ENCODE results near the gene GREB1L. TPM values are rescaled to one million over a fixed set of nuclear protein-coding genes. Genes with fewer than 3 reads are reported as not detected.

The GREB1L gene
- polyA plus RNA-seq, 1 of the 3 experiments (the other 2 are of a cell fraction) = under 0.01 TPM

DNA sequence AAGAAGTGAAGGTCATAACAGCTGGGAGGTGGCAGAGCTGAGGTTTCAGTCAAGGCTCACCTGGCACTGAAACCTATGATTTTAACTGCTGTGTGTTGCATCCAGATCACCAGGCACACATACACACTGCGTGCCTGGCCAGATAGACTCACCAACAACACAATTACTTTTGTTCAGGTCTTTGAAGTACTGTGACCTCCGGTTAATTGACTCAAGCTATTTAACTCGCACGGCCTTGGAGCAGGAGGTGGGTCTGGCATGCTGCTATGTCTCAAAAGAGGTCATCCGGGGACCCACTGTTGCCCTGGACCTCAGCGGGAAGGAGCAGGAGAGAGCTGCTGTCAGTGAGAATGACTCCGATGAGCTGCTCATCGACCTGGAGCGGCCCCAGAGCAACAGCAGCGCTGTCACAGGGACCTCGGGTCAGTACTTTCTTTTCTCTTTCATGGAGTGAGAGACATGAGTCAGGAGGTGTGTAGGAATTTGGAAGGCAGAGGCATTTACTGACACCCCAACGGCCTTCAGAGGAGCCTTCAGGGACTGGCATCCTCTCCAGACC, 254.3 kb downstream of the GREB1L start:
- TF ChIP-seq, protein P1, sequence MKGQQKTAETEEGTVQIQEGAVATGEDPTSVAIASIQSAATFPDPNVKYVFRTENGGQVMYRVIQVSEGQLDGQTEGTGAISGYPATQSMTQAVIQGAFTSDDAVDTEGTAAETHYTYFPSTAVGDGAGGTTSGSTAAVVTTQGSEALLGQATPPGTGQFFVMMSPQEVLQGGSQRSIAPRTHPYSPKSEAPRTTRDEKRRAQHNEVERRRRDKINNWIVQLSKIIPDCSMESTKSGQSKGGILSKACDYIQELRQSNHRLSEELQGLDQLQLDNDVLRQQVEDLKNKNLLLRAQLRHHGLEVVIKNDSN (IDR thresholded peaks at IDR 0.05; ENCODE audit: borderline replicate concordance, low read depth) = no peak
- TF ChIP-seq GATA2 (CRISPR knock-in tag; IDR thresholded peaks at IDR 0.05) (no peak), JUND (IDR thresholded peaks at IDR 0.05) (no peak), YY1 (IDR thresholded peaks at IDR 0.05; ENCODE audit: low read depth) (no peak), POLR2AphosphoS5 (IDR thresholded peaks at IDR 0.05; ENCODE audit: low read depth, low read length) (no peak), FOSL2 (IDR thresholded peaks at IDR 0.05; ENCODE audit: borderline replicate concordance, low read depth) (no peak), GABPA (IDR thresholded peaks at IDR 0.05; ENCODE audit: low read depth) (no peak), MEF2A (IDR thresholded peaks at IDR 0.05; ENCODE audit: borderline replicate concordance, low read depth) (no peak), ELF1 (IDR thresholded peaks at IDR 0.05) (no peak)
- TF ChIP-seq, protein P2, sequence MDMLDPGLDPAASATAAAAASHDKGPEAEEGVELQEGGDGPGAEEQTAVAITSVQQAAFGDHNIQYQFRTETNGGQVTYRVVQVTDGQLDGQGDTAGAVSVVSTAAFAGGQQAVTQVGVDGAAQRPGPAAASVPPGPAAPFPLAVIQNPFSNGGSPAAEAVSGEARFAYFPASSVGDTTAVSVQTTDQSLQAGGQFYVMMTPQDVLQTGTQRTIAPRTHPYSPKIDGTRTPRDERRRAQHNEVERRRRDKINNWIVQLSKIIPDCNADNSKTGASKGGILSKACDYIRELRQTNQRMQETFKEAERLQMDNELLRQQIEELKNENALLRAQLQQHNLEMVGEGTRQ (IDR thresholded peaks at IDR 0.05; ENCODE audit: borderline replicate concordance, low read depth, low read length) = no peak
- TF ChIP-seq, protein P3, sequence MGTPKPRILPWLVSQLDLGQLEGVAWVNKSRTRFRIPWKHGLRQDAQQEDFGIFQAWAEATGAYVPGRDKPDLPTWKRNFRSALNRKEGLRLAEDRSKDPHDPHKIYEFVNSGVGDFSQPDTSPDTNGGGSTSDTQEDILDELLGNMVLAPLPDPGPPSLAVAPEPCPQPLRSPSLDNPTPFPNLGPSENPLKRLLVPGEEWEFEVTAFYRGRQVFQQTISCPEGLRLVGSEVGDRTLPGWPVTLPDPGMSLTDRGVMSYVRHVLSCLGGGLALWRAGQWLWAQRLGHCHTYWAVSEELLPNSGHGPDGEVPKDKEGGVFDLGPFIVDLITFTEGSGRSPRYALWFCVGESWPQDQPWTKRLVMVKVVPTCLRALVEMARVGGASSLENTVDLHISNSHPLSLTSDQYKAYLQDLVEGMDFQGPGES (IDR thresholded peaks at IDR 0.05; ENCODE audit: low read depth, low read length) = no peak
- TF ChIP-seq, protein P4, sequence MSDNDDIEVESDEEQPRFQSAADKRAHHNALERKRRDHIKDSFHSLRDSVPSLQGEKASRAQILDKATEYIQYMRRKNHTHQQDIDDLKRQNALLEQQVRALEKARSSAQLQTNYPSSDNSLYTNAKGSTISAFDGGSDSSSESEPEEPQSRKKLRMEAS (IDR thresholded peaks at IDR 0.05; ENCODE audit: low read depth) = no peak
- H4K20me1 ChIP-seq (ENCODE audit: insufficient read depth) = no peaks in the 10 kb centered on the region
- no peaks in the 10 kb centered on the region for H3K9me2 ChIP-seq
- H3K36me3 ChIP-seq (replicated peaks in 1 of 2; ENCODE audit: control insufficient read depth in 1 of 2, insufficient read depth in 2 of 2, low read length in 1 of 2) = no peaks in the 10 kb centered on the region
- H3K4me3 ChIP-seq (ENCODE audit: low read depth in 2 of 2, low read length in 1 of 2) = no peak overlapping the region
- H3K27ac ChIP-seq (ENCODE audit: low read depth in 2 of 2, low read length in 1 of 2) = no peak overlapping the region
- no peak overlapping the region for H3K9ac ChIP-seq
- H3K4me1 ChIP-seq (ENCODE audit: control insufficient read depth in 1 of 2, insufficient read depth in 2 of 2, low read depth in 1 of 2, low read length in 1 of 2) = no peaks in the 10 kb centered on the region
- no peaks in the 10 kb centered on the region for H3F3A ChIP-seq (replicated peaks; ENCODE audit: insufficient read depth)
- no peak overlapping the region for H3K4me2 ChIP-seq
- H2AFZ ChIP-seq (ENCODE audit: low read depth) = no peak overlapping the region
- no peaks in the 10 kb centered on the region for H3K9me3 ChIP-seq
- no peak for DNase-seq
- WGBS (ENCODE audit: low lambda C conversion rate) = 83% methylated on average over 12 of the region's 12 CpGs
- CTCF ChIA-PET = interaction anchor here (0.8 to 1.8 kb wide), 4 partner anchors 9 to 104 kb away, joined by 3 to 6 read pairs (median 3); partner anchors contain the start of gene ESCO1
- H3K27me3 ChIP-seq (ENCODE audit: insufficient read depth) = no peaks in the 10 kb centered on the region; the same call in 1 of the 2 replicates
- no peaks in the 10 kb centered on the region for H3K79me2 ChIP-seq (ENCODE audit: insufficient read depth)
- POLR2A ChIA-PET = no interaction called here

DNA sequence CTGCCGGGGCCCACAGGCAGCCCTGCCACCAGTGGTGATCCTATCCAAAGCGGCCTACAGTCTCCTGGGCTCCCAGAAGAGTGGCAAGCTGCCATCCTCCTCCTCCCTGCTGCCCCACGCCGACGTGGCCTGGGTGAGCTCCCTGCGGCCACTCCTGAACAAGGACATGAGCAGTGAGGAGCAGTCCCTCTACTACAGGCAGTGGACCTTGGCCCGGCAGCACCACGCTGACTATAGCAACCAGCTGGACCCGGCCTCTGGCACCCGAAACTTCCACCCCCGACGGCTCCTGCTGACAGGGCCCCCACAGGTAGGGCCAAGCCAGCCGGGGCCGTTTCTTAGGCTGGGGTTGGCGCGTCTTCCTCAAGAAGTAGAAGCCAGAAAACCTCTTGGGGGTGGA, 258.0 kb downstream of the GREB1L start:
- no peaks in the 10 kb centered on the region for H3K27me3 ChIP-seq (ENCODE audit: insufficient read depth)
- H3K9me3 ChIP-seq = no peaks in the 10 kb centered on the region
- H3K4me1 ChIP-seq (ENCODE audit: control insufficient read depth in 1 of 2, insufficient read depth in 2 of 2, low read depth in 1 of 2, low read length in 1 of 2) = no peaks in the 10 kb centered on the region
- no peak for DNase-seq
- no peaks in the 10 kb centered on the region for H4K20me1 ChIP-seq (ENCODE audit: insufficient read depth)
- no peak overlapping the region for H3K4me2 ChIP-seq
- ChIA-PET CTCF (interaction anchor here (1.7 kb wide), 1 partner anchor 11 kb away, joined by 6 read pairs; no protein-coding TSS in a partner anchor), POLR2A (no interaction called here)
- no peak overlapping the region for H3K27ac ChIP-seq (ENCODE audit: low read depth in 2 of 2, low read length in 1 of 2)
- no peak overlapping the region for H2AFZ ChIP-seq (ENCODE audit: low read depth)
- H3K4me3 ChIP-seq (ENCODE audit: low read depth in 2 of 2, low read length in 1 of 2) = no peak overlapping the region
- no peaks in the 10 kb centered on the region for H3F3A ChIP-seq (replicated peaks; ENCODE audit: insufficient read depth)
- 64% methylated on average over 5 of the region's 16 CpGs for WGBS (ENCODE audit: low lambda C conversion rate)
- H3K9me2 ChIP-seq = no peaks in the 10 kb centered on the region
- no peaks in the 10 kb centered on the region for H3K79me2 ChIP-seq (ENCODE audit: insufficient read depth)
- no peak overlapping the region for H3K9ac ChIP-seq
- H3K36me3 ChIP-seq (replicated peaks in 1 of 2; ENCODE audit: control insufficient read depth in 1 of 2, insufficient read depth in 2 of 2, low read length in 1 of 2) = no peaks in the 10 kb centered on the region
- TF ChIP-seq TEAD4 (IDR thresholded peaks at IDR 0.05; ENCODE audit: borderline replicate concordance, insufficient read depth) (no peak), RFX5 (IDR thresholded peaks at IDR 0.05; ENCODE audit: low read length) (no peak), TCF12 (IDR thresholded peaks at IDR 0.05) (no peak), NRF1 (IDR thresholded peaks at IDR 0.05; ENCODE audit: low read depth, low read length) (no peak), GATA2 (CRISPR knock-in tag; IDR thresholded peaks at IDR 0.05) (no peak), FOXJ3 (CRISPR knock-in tag; IDR thresholded peaks at IDR 0.05) (no peak), NFIC (IDR thresholded peaks at IDR 0.05; ENCODE audit: borderline replicate concordance) (no peak), YY1 (IDR thresholded peaks at IDR 0.05; ENCODE audit: low read depth) (no peak), EZH2phosphoT487 (IDR thresholded peaks at IDR 0.05; ENCODE audit: borderline replicate concordance, low read depth) (no peak), RCOR1 (IDR thresholded peaks at IDR 0.05; ENCODE audit: low read length) (no peak), SIN3A (IDR thresholded peaks at IDR 0.05; ENCODE audit: borderline replicate concordance, low read depth, low read length) (no peak), MEF2A (IDR thresholded peaks at IDR 0.05; ENCODE audit: borderline replicate concordance, low read depth) (no peak)
- TF ChIP-seq, protein P4 (IDR thresholded peaks at IDR 0.05; ENCODE audit: low read depth) = no peak
- TF ChIP-seq, protein P5, sequence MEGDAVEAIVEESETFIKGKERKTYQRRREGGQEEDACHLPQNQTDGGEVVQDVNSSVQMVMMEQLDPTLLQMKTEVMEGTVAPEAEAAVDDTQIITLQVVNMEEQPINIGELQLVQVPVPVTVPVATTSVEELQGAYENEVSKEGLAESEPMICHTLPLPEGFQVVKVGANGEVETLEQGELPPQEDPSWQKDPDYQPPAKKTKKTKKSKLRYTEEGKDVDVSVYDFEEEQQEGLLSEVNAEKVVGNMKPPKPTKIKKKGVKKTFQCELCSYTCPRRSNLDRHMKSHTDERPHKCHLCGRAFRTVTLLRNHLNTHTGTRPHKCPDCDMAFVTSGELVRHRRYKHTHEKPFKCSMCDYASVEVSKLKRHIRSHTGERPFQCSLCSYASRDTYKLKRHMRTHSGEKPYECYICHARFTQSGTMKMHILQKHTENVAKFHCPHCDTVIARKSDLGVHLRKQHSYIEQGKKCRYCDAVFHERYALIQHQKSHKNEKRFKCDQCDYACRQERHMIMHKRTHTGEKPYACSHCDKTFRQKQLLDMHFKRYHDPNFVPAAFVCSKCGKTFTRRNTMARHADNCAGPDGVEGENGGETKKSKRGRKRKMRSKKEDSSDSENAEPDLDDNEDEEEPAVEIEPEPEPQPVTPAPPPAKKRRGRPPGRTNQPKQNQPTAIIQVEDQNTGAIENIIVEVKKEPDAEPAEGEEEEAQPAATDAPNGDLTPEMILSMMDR (IDR thresholded peaks at IDR 0.05) = no peak
- TF ChIP-seq, protein P3 (IDR thresholded peaks at IDR 0.05; ENCODE audit: low read depth, low read length) = no peak

Data from SK-N-SH (cell line).